HG03457 (cell line): Measurements from ENCODE around the gene SMIM35.
"Not testable (repeated sequence)": the region's sequence is repeated elsewhere in the genome, so short reads cannot be mapped to it uniquely, and the experiment has no call there.

ENCODE experiments used
- ATAC-seq: cut with Tn5 transposase; IDR thresholded peaks from one replicate; pipeline ENCODE4 v1.9.1; 2021; ENCODE audit warnings: moderate number of reproducible peaks; ENCODE audit not compliant: unreplicated experiment

SMIM35 gene

DNA sequence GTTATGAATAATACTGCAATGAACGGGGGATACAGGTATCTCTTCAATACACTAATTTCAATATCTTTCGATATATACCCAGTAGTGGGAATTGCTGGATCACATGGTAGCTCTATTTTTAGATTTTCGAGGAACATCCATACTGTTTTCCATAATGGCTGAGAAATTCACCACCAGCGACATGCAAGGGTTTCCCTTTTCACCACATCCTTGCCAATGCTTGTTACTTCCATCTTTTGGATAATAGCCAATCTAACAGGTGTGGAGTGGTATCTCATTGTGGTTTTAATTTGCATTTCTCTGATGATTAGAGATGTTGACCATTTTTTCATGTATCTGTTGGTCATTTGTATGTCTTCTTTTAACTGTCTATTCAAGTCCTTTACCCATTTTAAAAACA is 94.6 kb downstream of the SMIM35 start:
- ATAC-seq: no peak

DNA sequence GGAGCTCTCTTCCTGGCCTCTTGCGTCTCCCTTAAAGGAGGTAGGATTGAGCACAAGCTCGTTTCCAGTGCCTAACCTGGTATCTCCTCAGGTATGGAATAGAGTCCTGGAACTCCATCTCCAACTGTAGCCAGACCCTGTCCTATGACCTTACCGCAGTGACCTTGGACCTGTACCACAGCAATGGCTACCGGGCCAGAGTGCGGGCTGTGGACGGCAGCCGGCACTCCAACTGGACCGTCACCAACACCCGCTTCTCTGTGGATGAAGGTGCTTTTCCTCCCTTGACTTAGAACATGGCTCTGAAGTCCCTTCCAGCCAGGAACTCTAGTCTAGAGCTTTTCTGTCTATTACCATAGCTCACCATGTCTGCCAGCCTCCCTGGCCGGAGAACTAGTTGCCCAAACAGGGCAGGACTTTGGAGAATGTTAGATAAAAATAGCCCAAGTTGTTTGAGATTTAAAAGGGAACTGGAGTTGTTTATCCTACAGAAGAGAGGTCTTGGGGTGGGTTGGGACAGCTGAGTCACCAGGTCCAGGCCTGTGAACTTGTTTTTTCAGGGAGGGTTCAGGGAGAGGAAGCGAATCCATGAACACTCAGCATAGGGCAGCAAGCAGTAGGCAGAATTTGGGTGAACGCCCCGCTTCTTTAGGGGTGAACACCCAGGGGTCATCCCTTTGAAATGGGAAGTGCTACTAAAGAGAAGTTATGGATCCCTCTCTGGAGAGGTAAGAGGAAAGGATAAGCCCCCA is 97.2 kb downstream of the SMIM35 start:
- no peak for ATAC-seq

DNA sequence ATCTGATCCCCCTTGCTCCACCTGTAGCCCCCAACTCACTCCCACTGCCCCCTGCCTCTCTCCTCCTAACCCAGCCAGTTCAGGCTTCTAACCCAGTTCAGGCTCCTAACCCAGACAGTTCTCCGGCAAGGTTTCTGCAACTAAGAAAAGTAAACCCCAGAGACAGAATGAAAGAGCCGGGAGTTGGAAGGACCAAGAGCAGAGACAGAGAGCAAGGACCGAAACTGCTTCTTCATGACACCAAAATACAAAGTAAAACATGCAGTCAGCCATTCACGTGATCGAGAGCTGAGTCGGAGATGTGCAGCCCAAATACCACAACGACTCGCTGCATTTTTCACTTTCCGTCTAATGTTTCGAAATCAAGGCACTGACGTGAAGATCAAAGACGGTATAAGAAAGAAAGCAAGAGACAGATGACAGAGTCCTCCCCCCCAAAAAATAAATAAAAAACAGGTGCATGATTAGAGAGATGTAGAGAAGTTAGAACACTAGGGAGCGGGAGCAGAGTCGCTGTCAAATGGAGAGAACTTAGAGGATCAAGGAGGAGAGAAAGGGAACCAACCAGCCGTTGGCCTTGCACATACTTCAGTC is 99.7 kb downstream of the SMIM35 start:
- ATAC-seq: no peak

DNA sequence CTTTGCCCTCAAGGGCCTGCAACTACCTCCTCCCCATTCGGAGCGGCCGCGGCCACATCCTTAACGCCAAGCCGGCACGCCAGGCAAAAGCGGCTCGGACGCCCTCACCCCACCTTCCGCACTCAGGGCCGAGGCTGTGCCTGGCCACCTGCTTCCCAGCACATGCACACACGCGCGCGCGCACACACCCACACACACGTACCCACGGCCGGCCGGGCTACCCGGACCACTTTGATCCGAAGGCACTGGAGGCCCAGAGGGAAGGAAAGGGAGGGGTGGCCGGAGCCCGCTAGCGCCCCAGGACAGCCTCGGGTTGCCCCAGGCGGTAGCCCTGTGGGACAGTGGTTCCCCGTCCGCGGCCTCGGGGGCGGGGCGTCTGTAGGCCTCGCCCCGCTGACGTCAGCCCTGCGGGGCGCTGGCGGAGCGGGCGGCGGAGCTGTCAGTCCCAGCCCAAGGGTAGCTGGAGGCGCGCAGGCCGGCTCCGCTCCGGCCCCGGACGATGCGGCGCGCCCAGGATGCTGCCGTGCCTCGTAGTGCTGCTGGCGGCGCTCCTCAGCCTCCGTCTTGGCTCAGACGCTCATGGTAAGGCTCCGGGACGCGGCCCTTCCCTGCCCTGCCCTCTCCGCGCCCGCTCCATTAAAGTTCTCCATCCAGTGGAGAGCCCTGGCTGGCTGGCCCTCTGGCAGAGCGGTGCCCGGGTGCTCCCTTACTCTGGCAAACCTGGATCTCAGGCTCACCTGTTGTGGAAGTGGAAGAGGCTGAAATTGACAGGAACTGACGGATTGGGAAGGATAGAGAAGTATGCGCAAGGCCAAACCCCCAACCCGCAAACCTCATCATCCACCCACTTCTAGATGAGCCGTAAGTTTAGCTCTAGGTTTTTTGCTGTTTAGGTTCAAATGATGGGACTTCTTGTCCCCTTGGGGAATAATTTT is 100.5 kb downstream of the SMIM35 start, which contains the start of gene IL10RA:
TSS of gene IL10RA (plus strand) at position 442 of the 935 bp plus-strand sequence. CDS start at position 516, 74 bp downstream.
- ATAC-seq: peak; percentile 75

DNA sequence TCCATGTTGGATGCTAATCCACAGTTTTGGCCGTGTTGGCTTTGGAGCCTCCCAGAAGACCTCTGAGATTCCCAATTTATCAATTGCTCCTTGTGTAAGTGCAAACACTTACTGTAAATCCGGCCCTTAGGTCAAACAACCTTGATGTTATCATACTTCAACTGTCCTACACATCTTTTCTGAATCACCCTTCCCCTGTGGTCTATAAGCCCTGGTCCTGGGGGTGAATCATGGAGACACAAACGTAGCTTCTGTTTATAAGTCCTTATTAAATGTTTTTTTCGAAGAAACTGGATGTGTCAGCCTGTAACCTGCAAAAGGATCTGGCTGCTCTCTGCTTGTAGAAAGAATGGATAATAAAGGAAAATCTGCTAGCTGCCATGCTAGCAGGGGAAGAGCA is 102.3 kb downstream of the SMIM35 start:
- no peak for ATAC-seq

DNA sequence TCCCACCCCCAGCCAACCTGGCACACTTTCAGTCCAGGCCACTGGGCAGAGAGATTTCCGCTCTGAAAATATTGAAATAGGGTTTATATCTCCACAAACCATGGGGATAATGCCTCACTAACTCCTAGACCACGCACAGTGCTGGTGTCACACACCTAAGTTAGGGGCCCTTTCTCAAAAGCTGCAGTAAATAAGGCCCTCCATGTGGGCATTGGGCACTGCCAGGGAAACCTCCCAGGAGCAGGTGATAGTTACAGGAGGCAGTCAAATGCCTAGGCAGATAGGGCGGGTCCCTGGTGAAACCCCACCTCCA is 103.6 kb downstream of the SMIM35 start:
- ATAC-seq: no peak

DNA sequence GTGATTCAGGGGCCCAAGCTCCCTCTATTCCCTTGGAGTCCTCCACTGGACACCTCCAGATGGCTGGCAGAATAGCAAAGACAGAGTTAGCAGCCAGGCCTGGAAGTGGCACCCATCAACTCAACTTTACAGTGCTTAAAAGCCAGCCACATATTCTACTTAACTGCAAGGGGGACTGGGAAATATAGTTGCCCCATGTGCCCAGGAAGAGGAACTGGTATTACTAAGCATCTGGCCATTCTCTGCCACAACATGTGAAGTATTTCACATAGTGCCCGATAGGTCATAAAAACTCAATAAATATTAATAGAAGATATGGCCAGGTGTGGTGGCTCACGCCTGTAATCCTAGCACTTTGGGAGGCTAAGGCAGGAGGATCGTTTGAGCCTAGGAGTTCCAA is 106.0 kb downstream of the SMIM35 start:
- ATAC-seq: no peak

DNA sequence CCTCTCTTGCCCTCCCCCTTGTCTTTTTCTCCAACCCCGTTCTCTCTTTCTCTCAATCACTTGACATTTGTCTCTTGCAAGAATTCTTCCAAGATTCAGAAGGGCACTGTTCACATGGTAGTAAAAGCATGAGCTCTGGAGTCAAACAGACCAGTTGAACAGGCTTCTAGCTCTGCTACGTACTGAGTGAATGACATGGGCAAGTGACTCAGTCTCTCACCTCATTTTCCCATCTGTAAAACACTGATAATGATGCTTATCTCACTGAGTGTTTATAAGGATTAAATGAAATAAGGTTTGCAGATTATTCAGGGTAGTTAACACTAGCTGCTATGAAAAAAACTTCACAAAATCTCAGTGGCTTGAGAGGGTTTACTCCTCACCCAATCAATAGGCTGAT is 106.5 kb downstream of the SMIM35 start:
- no peak for ATAC-seq

DNA sequence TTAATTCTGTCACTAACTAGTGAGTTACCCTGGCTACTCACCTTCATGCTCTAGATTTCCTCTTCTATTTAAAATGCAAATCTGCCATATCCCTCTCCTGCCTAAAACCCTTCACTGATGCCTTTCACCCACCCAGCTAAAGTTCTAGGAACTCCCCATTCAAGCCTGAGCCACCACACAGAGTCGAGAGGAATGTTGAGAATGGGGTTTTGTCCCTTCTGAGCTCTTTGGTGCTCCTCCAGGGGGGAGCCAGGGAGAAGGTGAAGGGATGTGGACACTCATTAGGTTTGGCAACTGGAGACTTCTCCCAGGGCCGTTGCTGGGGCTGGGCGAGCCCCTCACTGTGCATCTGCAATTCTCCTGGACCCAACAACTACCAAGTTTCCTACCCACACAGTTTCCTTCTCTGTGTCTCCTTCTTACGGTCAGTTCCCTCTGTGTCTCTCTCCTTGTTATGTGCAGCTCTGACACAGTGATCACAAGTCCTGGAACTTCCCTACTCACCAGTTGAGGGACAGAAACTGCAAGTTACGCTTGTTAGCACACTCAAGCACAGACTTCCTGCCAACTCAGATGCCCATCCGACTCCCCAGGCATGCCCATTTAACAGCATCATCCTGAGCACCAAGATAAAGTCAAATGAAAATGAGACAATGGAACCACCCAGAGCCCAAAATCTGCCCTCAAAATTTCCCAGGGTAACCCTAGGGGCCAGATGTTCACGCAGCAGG is 107.1 kb downstream of the SMIM35 start:
- ATAC-seq: no peak

DNA sequence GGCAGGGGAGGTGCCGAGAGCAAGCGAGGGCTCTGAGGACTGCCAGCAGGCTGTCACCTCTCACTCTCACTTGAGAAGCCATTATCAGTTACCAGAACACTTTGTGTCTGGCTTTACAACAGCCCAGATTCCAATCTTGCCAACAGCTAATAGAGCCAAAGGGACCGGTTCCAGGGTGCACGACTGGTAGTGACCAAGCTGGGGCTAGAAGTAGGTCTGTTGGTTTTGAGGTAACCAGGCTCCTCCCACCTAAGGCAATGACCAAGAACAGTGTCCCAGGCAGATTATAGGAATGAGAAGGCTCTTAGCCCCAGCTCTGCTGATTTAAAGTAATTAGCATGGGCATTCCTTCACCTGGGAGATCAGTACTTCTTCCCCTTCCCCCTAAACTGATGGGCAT is 107.8 kb downstream of the SMIM35 start:
- ATAC-seq: no peak

DNA sequence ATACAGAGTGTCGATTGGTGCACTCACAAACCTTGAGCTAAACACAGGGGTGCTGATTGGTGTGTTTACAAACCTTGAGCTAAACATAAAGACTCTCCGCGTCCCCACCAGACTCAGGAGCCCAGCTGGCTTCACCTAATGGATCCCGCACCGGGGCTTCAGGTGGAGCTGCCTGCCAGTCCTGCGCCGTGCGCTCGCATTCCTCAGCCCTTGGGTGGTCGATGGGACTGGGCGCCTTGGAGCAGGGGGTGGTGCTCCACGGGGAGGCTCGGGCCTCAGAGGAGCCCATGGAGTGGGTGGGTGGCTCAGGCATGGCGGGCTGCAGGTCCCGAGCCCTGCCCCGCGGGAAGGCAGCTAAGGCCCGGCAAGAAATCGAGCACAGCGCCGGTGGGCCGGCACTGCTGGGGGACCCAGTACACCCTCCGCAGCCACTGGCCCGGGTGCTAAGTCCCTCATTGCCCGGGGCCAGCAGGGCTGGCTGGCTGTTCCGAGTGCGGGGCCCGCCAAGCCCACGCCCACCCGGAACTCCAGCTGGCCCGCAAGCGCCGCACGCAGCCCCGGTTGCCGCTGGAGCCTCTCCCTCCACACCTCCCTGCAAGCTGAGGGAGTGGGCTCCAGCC is 108.4 kb downstream of the SMIM35 start:
- ATAC-seq: not testable (repeated sequence)

DNA sequence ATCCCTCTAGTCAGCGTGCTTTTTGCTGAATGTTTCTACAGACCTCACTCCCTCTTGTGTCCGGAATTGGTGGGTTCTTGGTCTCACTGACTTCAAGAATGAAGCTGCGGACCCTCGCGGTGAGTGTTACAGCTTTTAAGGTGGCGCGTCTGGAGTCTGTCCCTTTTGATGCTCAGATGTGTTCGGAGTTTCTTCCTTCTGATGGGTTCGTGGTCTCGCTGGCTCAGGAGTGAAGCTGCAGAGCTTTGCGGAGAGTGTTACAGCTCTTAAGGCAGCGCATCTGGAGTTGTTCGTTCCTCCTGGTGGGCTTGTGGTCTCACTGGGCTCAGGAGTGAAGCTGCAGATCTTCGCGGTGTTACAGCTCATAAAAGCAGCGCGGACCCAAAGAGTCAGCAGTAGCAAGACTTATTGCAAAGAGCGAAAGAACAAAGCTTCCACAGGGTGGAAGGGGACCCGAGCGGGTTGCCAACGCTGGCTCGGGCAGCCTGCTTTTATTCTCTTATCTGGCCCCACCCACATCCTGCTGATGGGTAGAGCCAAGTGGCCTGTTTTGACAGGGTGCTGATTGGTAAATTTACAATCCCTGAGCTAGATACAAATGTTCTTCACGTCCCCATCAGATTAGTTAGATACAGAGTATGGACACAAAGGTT is 109.0 kb downstream of the SMIM35 start:
- not testable (repeated sequence) for ATAC-seq

DNA sequence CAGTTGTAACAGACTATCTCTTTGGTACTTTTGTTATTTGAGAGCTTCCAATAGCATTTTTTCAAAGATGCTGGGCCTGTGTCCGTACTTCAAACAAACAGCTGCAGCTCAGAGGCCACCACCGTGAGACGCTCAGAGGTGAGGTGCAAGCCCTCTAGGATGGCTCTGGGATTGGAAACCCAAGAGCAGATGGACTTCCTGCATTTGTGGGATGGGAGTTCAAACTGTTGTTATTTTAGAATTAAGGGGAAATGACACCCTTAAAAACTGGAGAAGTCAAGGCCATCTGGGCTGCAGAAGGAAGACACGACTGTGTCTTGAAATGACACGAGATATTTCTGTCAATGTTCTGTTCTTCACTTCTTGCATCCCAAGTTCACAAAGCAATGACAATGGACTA is 109.7 kb downstream of the SMIM35 start:
- no peak for ATAC-seq

DNA sequence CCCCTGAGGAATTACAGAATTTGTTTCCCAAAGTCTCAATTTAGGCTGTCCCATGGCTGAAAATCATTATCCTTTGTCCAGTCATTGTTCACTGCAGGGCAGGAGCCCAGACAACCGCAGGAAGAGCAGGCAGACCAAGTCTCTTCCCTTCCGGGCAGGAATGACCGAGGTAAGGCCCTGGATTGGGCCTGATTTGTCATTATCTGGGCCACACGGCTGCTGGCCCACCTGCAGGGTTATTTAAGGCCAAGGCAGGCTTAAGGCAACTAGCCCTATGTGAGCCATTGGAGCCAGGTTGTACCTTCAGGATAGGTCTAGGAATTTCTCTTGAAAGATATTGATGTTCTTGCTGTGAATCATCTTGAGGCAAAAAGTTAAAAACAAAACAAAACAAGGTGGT is 110.3 kb downstream of the SMIM35 start:
- ATAC-seq: no peak

DNA sequence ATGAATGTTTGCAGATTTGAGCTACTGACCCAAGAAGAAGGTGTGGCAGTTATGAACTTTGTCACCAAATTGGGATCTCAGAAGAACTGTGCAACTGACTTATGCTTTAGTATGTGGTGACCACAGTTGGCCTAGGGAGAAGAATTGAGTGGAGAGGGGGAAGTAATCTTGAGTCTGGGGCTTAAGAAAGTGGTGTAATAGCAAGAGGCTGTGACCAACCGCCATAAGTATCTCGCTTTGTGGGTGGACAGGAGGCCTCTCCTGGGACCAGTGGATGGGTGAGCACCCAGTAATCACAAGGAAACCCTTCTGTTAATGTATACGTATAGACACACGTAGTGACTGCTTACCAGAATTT is 113.3 kb downstream of the SMIM35 start:
- ATAC-seq: no peak

DNA sequence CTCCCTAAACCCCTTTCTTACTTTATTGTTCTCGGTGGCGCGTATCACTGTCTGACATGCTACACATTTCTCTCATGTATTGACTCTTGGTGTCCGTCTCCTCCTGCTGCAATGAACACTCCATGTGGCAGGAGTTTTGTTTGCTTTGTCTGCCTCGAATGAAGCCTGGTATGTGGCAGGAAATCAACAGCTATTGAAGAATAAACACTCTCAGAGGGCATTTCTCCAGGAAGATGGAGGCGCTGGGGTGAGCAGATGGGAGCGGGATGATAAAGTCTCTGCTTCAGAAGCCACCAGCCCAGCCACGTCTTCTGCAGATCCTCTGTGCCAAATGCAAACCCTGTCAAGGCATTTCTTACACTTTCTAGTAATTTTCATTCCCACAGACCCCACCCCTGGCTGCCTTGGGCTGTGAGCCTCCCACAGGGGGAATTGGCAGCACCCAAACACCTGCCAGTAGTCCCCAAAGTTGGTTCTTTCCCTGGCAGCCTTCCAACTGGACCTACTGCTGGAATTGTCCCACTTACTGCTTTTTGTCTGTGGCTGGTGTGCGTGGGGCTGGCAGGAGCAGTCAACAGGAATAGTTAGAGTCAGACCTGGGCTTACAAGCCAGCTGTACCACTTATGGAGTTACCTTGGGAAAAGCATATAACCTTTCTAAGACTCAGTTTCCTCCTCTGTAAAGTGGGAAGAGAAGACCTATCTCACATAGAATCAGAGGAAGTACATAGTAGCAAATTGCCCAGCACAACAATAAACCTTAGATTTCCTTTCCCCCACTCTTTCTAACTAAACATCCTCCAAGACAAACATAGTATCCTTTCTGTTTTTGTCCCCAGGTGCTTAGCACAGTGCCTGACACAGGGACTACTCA is 113.9 kb downstream of the SMIM35 start:
- no peak for ATAC-seq

DNA sequence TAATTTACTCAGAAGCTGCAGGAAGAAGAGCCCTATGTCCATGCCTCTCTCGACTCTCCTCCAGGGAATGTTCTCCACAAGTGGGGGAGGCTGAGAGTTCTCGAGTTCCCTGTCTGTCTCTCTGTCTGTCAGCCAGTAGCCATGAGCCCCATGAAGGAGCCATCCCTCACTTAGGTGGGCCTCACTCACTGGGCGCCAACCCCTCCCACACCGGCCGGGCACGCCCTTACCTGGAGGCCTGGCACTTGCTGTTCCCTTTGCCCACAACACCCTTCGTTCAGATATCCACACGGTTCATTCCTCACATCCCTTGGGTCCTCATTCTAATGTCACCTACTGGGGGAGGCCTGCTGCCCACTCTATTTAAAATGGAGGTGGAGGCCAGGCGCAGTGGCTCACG is 114.7 kb downstream of the SMIM35 start:
- ATAC-seq: no peak

DNA sequence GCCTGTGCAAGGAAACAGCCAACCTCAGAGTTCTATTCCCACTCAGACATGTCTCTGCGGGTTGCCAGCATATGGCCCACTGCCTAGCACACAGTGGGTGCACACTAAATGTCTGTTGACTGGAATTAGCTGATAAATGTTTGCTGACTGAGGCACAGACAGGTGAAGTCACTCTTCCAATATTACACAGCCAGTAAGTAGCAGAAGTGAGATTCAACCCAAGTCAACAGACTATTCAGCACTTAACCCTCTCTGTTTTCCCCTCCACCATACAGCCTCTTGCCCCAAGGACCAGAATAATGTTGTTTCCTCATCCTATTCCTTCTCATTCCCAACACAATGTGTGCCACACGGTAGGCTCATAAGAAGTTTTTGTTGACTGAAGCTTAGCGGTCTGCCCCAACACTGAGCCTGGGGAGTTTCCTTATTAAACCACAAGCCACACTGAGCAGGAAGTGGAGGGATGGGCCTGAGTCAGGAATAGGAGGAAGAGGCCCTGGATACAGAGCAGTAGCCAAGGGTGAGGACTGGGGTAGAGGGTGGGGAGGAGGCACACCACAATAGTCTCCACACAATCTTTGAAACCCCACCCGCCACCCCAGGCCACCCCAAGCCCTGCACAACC is 116.3 kb downstream of the SMIM35 start:
- ATAC-seq: no peak
